IMR-90 (cell line): ENCODE data around the gene VPS26B. TPM values are rescaled to one million over a fixed set of nuclear protein-coding genes. Genes with fewer than 3 reads are reported as not detected.
A peak's percentile ranks its signal among the peaks of the same experiment; 100 is the strongest.
"Not testable (repeated sequence)": the region's sequence is repeated elsewhere in the genome, so short reads cannot be mapped to it uniquely, and the experiment has no call there.

ENCODE experiments used
- ATAC-seq: fragments of 200-7000 bp; cut with Tn5 transposase; 2 replicates; pipeline ENCODE4 v1.9.1; 2020; ENCODE audit warnings: low read depth, mild to moderate bottlenecking, moderate library complexity
- BruUV-seq: library from RNA; stranded (reverse); fragments of 400-500 nt; replicated peaks from 2 replicates; lab custom pipeline; 2021; lab: Mats Ljungman, UMichigan
- CTCF ChIA-PET: fragments of 300-600 bp; formaldehyde crosslinking; extraction: SDS; loops from one replicate; lab custom pipeline; 2021; ENCODE audit warnings: antibody characterized with exemption; lab: Yijun Ruan, JAX
- POLR2A ChIA-PET: fragments of 300-600 bp; sonication (Branson Sonifier 250); formaldehyde crosslinking; loops from one replicate; lab custom pipeline; 2022; ENCODE audit warnings: antibody characterized with exemption; ENCODE audit not compliant: unreplicated experiment; lab: Charles Lee
- DNase-seq: peaks from one replicate; pipeline ENCODE4 v3.0.0; 2013
- H2AFZ ChIP-seq: replicated peaks from 2 replicates; pipeline ENCODE3; 2013; ENCODE audit warnings: low read length, mild to moderate bottlenecking; ENCODE audit not compliant: poor library complexity
- H2AK5ac ChIP-seq: 2 replicates; pipeline ENCODE4 v1.6.1; 2013; ENCODE audit warnings: low read depth, low read length, inconsistent platforms
- H2AK9ac ChIP-seq: replicated peaks from 2 replicates; pipeline ENCODE3; 2013; ENCODE audit warnings: mild to moderate bottlenecking, low read depth, low read length, moderate library complexity; ENCODE audit not compliant: poor library complexity
- H2BK120ac ChIP-seq: 2 replicates; pipeline ENCODE4 v1.6.1; 2013; ENCODE audit warnings: low read depth, low read length, inconsistent platforms
- H2BK15ac ChIP-seq: 3 replicates; pipeline ENCODE4 v1.6.1; 2013; ENCODE audit warnings: low read depth, low read length, inconsistent platforms
- H2BK20ac ChIP-seq: 2 replicates; pipeline ENCODE4 v1.6.1; 2013; ENCODE audit warnings: low read depth, mild to moderate bottlenecking, inconsistent platforms, low read length, moderate library complexity
- H2BK5ac ChIP-seq: 2 replicates; pipeline ENCODE4 v1.6.1; 2013; ENCODE audit warnings: mild to moderate bottlenecking, low read depth, low read length, inconsistent platforms; ENCODE audit not compliant: poor library complexity, severe bottlenecking
- H3K14ac ChIP-seq: replicated peaks from 2 replicates; pipeline ENCODE4 v1.6.1; 2013; ENCODE audit warnings: low read depth, low read length, inconsistent platforms
- H3K18ac ChIP-seq: 2 replicates; pipeline ENCODE4 v1.6.1; 2013; ENCODE audit warnings: low read depth, low read length, control low read depth
- H3K23ac ChIP-seq: 2 replicates; pipeline ENCODE4 v1.6.1; 2013; ENCODE audit warnings: low read depth, low read length, inconsistent platforms
- H3K27ac ChIP-seq: 2 replicates; pipeline ENCODE4 v1.5.1; 2013; ENCODE audit warnings: mild to moderate bottlenecking, control low read depth, low read length; ENCODE audit not compliant: insufficient read depth
- H3K27me3 ChIP-seq: 2 replicates; pipeline ENCODE4 v1.6.1; 2013; ENCODE audit warnings: low read length; ENCODE audit not compliant: control insufficient read depth, insufficient read depth
- H3K36me3 ChIP-seq: 2 replicates; pipeline ENCODE4 v1.6.1; 2013; ENCODE audit warnings: low read length, mixed read lengths; ENCODE audit not compliant: control insufficient read depth, insufficient read depth
- H3K4ac ChIP-seq: 2 replicates; pipeline ENCODE4 v1.6.1; 2013; ENCODE audit warnings: low read depth, low read length, inconsistent platforms
- H3K4me1 ChIP-seq: 2 replicates; pipeline ENCODE4 v1.6.1; 2013; ENCODE audit warnings: low read length, mixed read lengths; ENCODE audit not compliant: control insufficient read depth, insufficient read depth
- H3K4me2 ChIP-seq: 2 replicates; pipeline ENCODE4 v1.6.1; 2013; ENCODE audit warnings: low read depth, mild to moderate bottlenecking, control low read depth, low read length, moderate library complexity
- H3K4me3 ChIP-seq: 2 replicates; pipeline ENCODE4 v1.5.1; 2013; ENCODE audit warnings: low read depth, mild to moderate bottlenecking, control low read depth, low read length, moderate library complexity; ENCODE audit not compliant: insufficient read depth
- H3K56ac ChIP-seq: 2 replicates; pipeline ENCODE4 v1.6.1; 2013; ENCODE audit warnings: low read length, inconsistent platforms; ENCODE audit not compliant: insufficient read depth; ENCODE audit errors: extremely low read depth
- H3K79me1 ChIP-seq, 2 experiments: 2 replicates each; pipeline ENCODE4 v1.6.1; 2013; ENCODE audit warnings: low read length in 2 of 2, inconsistent platforms in 1 of 2, low read depth in 1 of 2
- H3K9ac ChIP-seq: 2 replicates; pipeline ENCODE4 v1.6.1; 2013; ENCODE audit warnings: low read depth, low read length, control low read depth
- H3K9me1 ChIP-seq: 2 replicates; pipeline ENCODE4 v1.6.1; 2013; ENCODE audit warnings: low read length, inconsistent platforms; ENCODE audit not compliant: insufficient read depth
- H3K9me3 ChIP-seq: 2 replicates; pipeline ENCODE4 v1.6.1; 2013; ENCODE audit warnings: low read length; ENCODE audit not compliant: control insufficient read depth, insufficient read depth
- H4K20me1 ChIP-seq: 2 replicates; pipeline ENCODE4 v1.6.1; 2013; ENCODE audit warnings: low read length, inconsistent platforms; ENCODE audit not compliant: insufficient read depth
- H4K5ac ChIP-seq: 2 replicates; pipeline ENCODE4 v1.6.1; 2013; ENCODE audit warnings: mild to moderate bottlenecking, low read depth, low read length, control low read depth
- H4K8ac ChIP-seq, 2 experiments: 2 replicates each; pipeline ENCODE4 v1.6.1; 2013; ENCODE audit warnings: low read depth in 2 of 2, low read length in 2 of 2, control low read depth in 1 of 2, inconsistent platforms in 1 of 2
- H4K91ac ChIP-seq: 2 replicates; pipeline ENCODE4 v1.6.1; 2013; ENCODE audit warnings: low read depth, low read length, inconsistent platforms; ENCODE audit not compliant: insufficient read depth
- WGBS, 2 experiments: methylation state at CpG; one replicate each; pipeline versions ENCODE4 v1.1.5 to v1.1.7; 2013; ENCODE audit warnings: missing lambda C conversion rate in 2 of 2; ENCODE audit not compliant: insufficient read length in 1 of 2; ENCODE audit errors: extremely low coverage in 2 of 2; 5-methylcytosine and 5-hydroxymethylcytosine counted together
- dilution Hi-C: fragments of 300-500 bp; cut with HindIII; formaldehyde crosslinking; loops from one replicate; pipeline ENCODE4 v1.14.3; 2018; ENCODE audit warnings: low sequenced_read_pairs; ENCODE audit not compliant: unreplicated experiment
- in situ Hi-C: fragments of 300-500 bp; cut with MboI; formaldehyde crosslinking; loops from 3 replicates; pipeline ENCODE4 v1.14.3; 2019; ENCODE audit warnings: low sequenced_read_pairs, inconsistent platforms, mixed read lengths
- intact Hi-C: fragments of 100-400 bp; cut with micrococcal nuclease; formaldehyde crosslinking; loops from 2 replicates; pipeline ENCODE4 v1.10.0; 2022
- polyA plus RNA-seq, 3 experiments: library from polyadenylated mRNA; depleted of rRNA; stranded (reverse); fragments of >200 nt; gene quantifications; 2 replicates each; pipeline ENCODE4 v1.2.3, GENCODE V29; 2012; ENCODE audit warnings: low replicate concordance in 1 of 3
- total RNA-seq: library from RNA; depleted of rRNA; stranded (reverse); fragments of >200 nt; gene quantifications from 2 replicates; pipeline ENCODE4 v1.2.3, GENCODE V29; 2012

Gene VPS26B
- total and polyA plus RNA-seq, 2 of the 4 experiments (the other 2 are of a cell fraction) = 41.6 to 51.1 TPM

DNA sequence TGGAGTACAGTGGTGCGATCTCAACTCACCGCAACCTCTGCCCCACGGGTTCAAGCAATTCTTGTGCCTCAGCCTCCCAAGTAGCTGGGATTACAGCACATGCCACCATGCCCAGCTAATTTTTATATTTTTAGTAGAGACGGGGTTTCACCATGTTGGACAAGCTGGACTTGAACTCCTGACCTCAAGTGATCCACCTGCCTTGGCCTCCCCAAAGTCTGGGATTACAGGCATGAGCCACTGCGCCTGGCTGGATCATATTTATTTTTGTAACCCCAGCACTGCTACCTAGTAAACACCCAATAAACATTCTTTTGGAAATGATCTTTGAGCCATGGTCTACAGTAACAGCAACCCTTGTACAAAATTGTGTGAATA lies 30.7 kb downstream of the VPS26B start:
- Histone ChIP-seq H3K79me1 (peaks cover 11 to 28% of the 10 kb centered on the region in 2 experiments), H3K36me3 (peaks cover 23% of the 10 kb centered on the region)
- H3K27me3 ChIP-seq, H2BK20ac ChIP-seq, dilution Hi-C loops, ATAC-seq, H3K56ac ChIP-seq, H4K91ac ChIP-seq, H3K4me3 ChIP-seq, H3K23ac ChIP-seq, H3K9ac ChIP-seq, H2AK9ac ChIP-seq, H3K4ac ChIP-seq, H3K4me2 ChIP-seq, POLR2A ChIA-PET, H4K20me1 ChIP-seq, CTCF ChIA-PET, H2AK5ac ChIP-seq, DNase-seq, H3K18ac ChIP-seq, H2BK15ac ChIP-seq, H3K14ac ChIP-seq, H4K8ac ChIP-seq, H3K4me1 ChIP-seq, H2BK5ac ChIP-seq, H2AFZ ChIP-seq, H3K9me1 ChIP-seq, H3K27ac ChIP-seq, H3K9me3 ChIP-seq, H4K5ac ChIP-seq, H2BK120ac ChIP-seq: not testable (repeated sequence)
- intact Hi-C loops (loop anchor here (10.0 kb wide), 1 partner anchor 210 kb away; no protein-coding TSS in a partner anchor), in situ Hi-C loops (loop anchor here (10.0 kb wide), 1 partner anchor 210 kb away; no protein-coding TSS in a partner anchor)
- BruUV-seq = TSS peak; percentile 20
- 92% methylated on average over 2 of the region's 5 CpGs; no CpG with 5 or more reads in 1 of the 2 experiments for WGBS, 2 experiments
